ENCODE data around the gene CEP83. TPM values are rescaled to one million over a fixed set of nuclear protein-coding genes. Genes with fewer than 3 reads are reported as not detected.

Gene CEP83
- total and polyA plus RNA-seq, 8 donors, result 7.0 to 14.5 (median 8.7) TPM

- Histone ChIP-seq H3K4me1 (no peaks in the 10 kb centered on the region), H3K9me3 (no peaks in the 10 kb centered on the region), H3K4me3 (no peak overlapping the region), H3K27me3 (no peaks in the 10 kb centered on the region), H3K36me3 (no peaks in the 10 kb centered on the region), H3K27ac (no peak overlapping the region)
- no peak for TF ChIP-seq CTCF (IDR thresholded peaks at IDR 0.05)
- DNase-seq (no peak), FAIRE-seq (no peak), ATAC-seq (no peak)
- 62 to 65% methylated on average over 2 of the region's 2 CpGs for WGBS, 2 donors
- intact Hi-C loops (cut with DNase I), result no loop called here
Measured at GRCh38 chr12:94380507-94380906, 79.2 kb downstream of the CEP83 start.

GRCh38 chr12:94379479-94380113 is 80.1 kb downstream of the CEP83 start:
- no peak overlapping the region for H3K4me3 ChIP-seq
- no peaks in the 10 kb centered on the region for H3K36me3 ChIP-seq
- TF ChIP-seq CTCF (IDR thresholded peaks at IDR 0.05), result no peak
- no peak overlapping the region for H3K27ac ChIP-seq
- H3K4me1 ChIP-seq, result no peaks in the 10 kb centered on the region
- intact Hi-C loops (cut with DNase I), result no loop called here
- FAIRE-seq, result no peak
- no peaks in the 10 kb centered on the region for H3K9me3 ChIP-seq
- no peaks in the 10 kb centered on the region for H3K27me3 ChIP-seq
- WGBS, 2 donors, result 88 to 90% methylated on average over 3 of the region's 3 CpGs
- no peak for DNase-seq
- no peak for ATAC-seq

GRCh38 chr12:94377599-94377998 is 82.1 kb downstream of the CEP83 start:
- H3K27ac ChIP-seq, result no peak overlapping the region
- H3K36me3 ChIP-seq, result no peaks in the 10 kb centered on the region
- no peaks in the 10 kb centered on the region for H3K9me3 ChIP-seq
- H3K4me3 ChIP-seq, result no peak overlapping the region
- no peaks in the 10 kb centered on the region for H3K27me3 ChIP-seq
- no peaks in the 10 kb centered on the region for H3K4me1 ChIP-seq
- WGBS, 2 donors, result 96 to 99% methylated on average over 2 of the region's 2 CpGs
- no peak for ATAC-seq
- FAIRE-seq, result no peak
- intact Hi-C loops (cut with DNase I), result no loop called here
- DNase-seq, result no peak
- no peak for TF ChIP-seq CTCF (IDR thresholded peaks at IDR 0.05)

GRCh38 chr12:94374124-94374523 is 85.5 kb downstream of the CEP83 start:
- Histone ChIP-seq H3K27ac (no peak overlapping the region), H3K36me3 (no peaks in the 10 kb centered on the region), H3K4me3 (no peak overlapping the region), H3K27me3 (no peaks in the 10 kb centered on the region), H3K9me3 (no peaks in the 10 kb centered on the region), H3K4me1 (no peaks in the 10 kb centered on the region)
- DNase-seq (no peak), ATAC-seq (no peak), FAIRE-seq (no peak)
- 97 to 98% methylated on average over 2 of the region's 2 CpGs for WGBS, 2 donors
- no peak for TF ChIP-seq CTCF (IDR thresholded peaks at IDR 0.05)
- intact Hi-C loops (cut with DNase I), result no loop called here

GRCh38 chr12:94372461-94372860 is 87.2 kb downstream of the CEP83 start:
- no peak overlapping the region for H3K27ac ChIP-seq
- no peak overlapping the region for H3K4me3 ChIP-seq
- no peaks in the 10 kb centered on the region for H3K36me3 ChIP-seq
- ATAC-seq, result no peak
- WGBS, 2 donors, result 96 to 99% methylated on average over 2 of the region's 2 CpGs
- DNase-seq, result no peak
- TF ChIP-seq CTCF (IDR thresholded peaks at IDR 0.05), result no peak
- no peaks in the 10 kb centered on the region for H3K9me3 ChIP-seq
- FAIRE-seq, result no peak
- intact Hi-C loops (cut with DNase I), result no loop called here
- no peaks in the 10 kb centered on the region for H3K4me1 ChIP-seq
- H3K27me3 ChIP-seq, result no peaks in the 10 kb centered on the region
